Stimulated activated CD4-positive, alpha-beta T cell treated with anti-CD3 and anti-CD28 coated beads, Interleukin-1b, Interleukin-23, amount 100 ng/mL, for 48 hours (primary cell): Measurements from ENCODE around the gene FIBCD1.
"Not testable (repeated sequence)": the region's sequence is repeated elsewhere in the genome, so short reads cannot be mapped to it uniquely, and the experiment has no call there.

Experiments
- DNase-seq: peaks from one replicate; pipeline ENCODE4 v3.0.0-alpha.2; 2020

Gene FIBCD1

GRCh38 chr9:130973686-130974281 lies 34.7 kb upstream of the FIBCD1 start:
- no peak for DNase-seq

GRCh38 chr9:130972957-130973685 lies 34.1 kb upstream of the FIBCD1 start:
- DNase-seq = no peak

GRCh38 chr9:130972277-130972956 lies 33.4 kb upstream of the FIBCD1 start:
- DNase-seq = no peak

- DNase-seq = no peak
These were observed 32.3 kb upstream of the FIBCD1 start for GRCh38 chr9:130971294-130971849.

GRCh38 chr9:130970855-130971254 lies 31.8 kb upstream of the FIBCD1 start:
- DNase-seq = no peak

GRCh38 chr9:130970052-130970451 lies 31.0 kb upstream of the FIBCD1 start:
- DNase-seq = no peak

- no peak for DNase-seq
These were observed 26.6 kb upstream of the FIBCD1 start for GRCh38 chr9:130965680-130966079.

GRCh38 chr9:130963916-130964315 lies 24.9 kb upstream of the FIBCD1 start:
- DNase-seq = no peak

- no peak for DNase-seq
These were observed 24.4 kb upstream of the FIBCD1 start for GRCh38 chr9:130963337-130963908.

GRCh38 chr9:130962418-130963316 lies 23.6 kb upstream of the FIBCD1 start:
- no peak for DNase-seq

GRCh38 chr9:130961511-130962300 lies 22.7 kb upstream of the FIBCD1 start:
- no peak for DNase-seq

GRCh38 chr9:130960522-130961378 lies 21.7 kb upstream of the FIBCD1 start:
- no peak for DNase-seq

- no peak for DNase-seq
These were observed 20.8 kb upstream of the FIBCD1 start for GRCh38 chr9:130959809-130960334.

GRCh38 chr9:130958564-130958963 lies 19.5 kb upstream of the FIBCD1 start:
- DNase-seq = not testable (repeated sequence)

GRCh38 chr9:130957451-130958203 lies 18.6 kb upstream of the FIBCD1 start:
- no peak for DNase-seq

- no peak for DNase-seq
These were observed 17.8 kb upstream of the FIBCD1 start for GRCh38 chr9:130956636-130957450.

- no peak for DNase-seq
These were observed 17.0 kb upstream of the FIBCD1 start for GRCh38 chr9:130955947-130956621.

GRCh38 chr9:130954925-130955324 lies 15.9 kb upstream of the FIBCD1 start:
- not testable (repeated sequence) for DNase-seq
